ENCODE data around the gene UPK3A.

The UPK3A gene

GRCh38 chr22:45312856-45313255 is 28.1 kb downstream of the UPK3A start:
- TF ChIP-seq CTCF (conservative IDR thresholded peaks at IDR 0.05; ENCODE audit: low read depth, low read length), result no peak
- H3K4me3 ChIP-seq (ENCODE audit: low read length), result no peak overlapping the region
- no peak for DNase-seq (ENCODE audit: low read depth)

- no peak overlapping the region for H3K4me3 ChIP-seq (ENCODE audit: low read length)
- no peak for DNase-seq (ENCODE audit: low read depth)
- no peak for TF ChIP-seq CTCF (conservative IDR thresholded peaks at IDR 0.05; ENCODE audit: low read depth, low read length)
Observed at GRCh38 chr22:45314054-45314721, 29.4 kb downstream of the UPK3A start.

- H3K4me3 ChIP-seq (ENCODE audit: low read length), result no peak overlapping the region
- TF ChIP-seq CTCF (conservative IDR thresholded peaks at IDR 0.05; ENCODE audit: low read depth, low read length), result no peak
- no peak for DNase-seq (ENCODE audit: low read depth)
Observed at GRCh38 chr22:45314786-45315185, 30.0 kb downstream of the UPK3A start.

GRCh38 chr22:45316796-45317526 is 32.2 kb downstream of the UPK3A start:
- no peak for TF ChIP-seq CTCF (conservative IDR thresholded peaks at IDR 0.05; ENCODE audit: low read depth, low read length)
- no peak for DNase-seq (ENCODE audit: low read depth)
- H3K4me3 ChIP-seq (ENCODE audit: low read length), result no peak overlapping the region

- H3K4me3 ChIP-seq (ENCODE audit: low read length), result no peak overlapping the region
- peak; percentile 41 for TF ChIP-seq CTCF (conservative IDR thresholded peaks at IDR 0.05; ENCODE audit: low read depth, low read length)
- no peak for DNase-seq (ENCODE audit: low read depth)
Observed at GRCh38 chr22:45317551-45318167, 32.9 kb downstream of the UPK3A start.

GRCh38 chr22:45318168-45318557 is 33.4 kb downstream of the UPK3A start:
- no peak for TF ChIP-seq CTCF (conservative IDR thresholded peaks at IDR 0.05; ENCODE audit: low read depth, low read length)
- DNase-seq (ENCODE audit: low read depth), result peak; percentile 67
- peak overlapping the region; percentile 26 for H3K4me3 ChIP-seq (ENCODE audit: low read length)
